ENCODE measurements around the gene ITPR2.

ITPR2 gene

GRCh38 chr12:26378711-26379110, 454.3 kb downstream of the ITPR2 start:
- Histone ChIP-seq H3K36me3 (ENCODE audit: insufficient read depth, low read length) (peaks cover 7% of the 10 kb centered on the region; the same call in 1 of the 2 replicates), H3K4me1 (ENCODE audit: insufficient read depth, low read length) (no peaks in the 10 kb centered on the region), H3K9ac (ENCODE audit: low read depth, low read length) (no peak overlapping the region), H3K9me3 (ENCODE audit: control insufficient read depth, insufficient read depth, low read length) (no peaks in the 10 kb centered on the region)

- H3K4me1 ChIP-seq (ENCODE audit: insufficient read depth, low read length), result no peaks in the 10 kb centered on the region
- peaks cover 4% of the 10 kb centered on the region; the same call in 1 of the 2 replicates for H3K36me3 ChIP-seq (ENCODE audit: insufficient read depth, low read length)
- no peak overlapping the region for H3K9ac ChIP-seq (ENCODE audit: low read depth, low read length)
- no peaks in the 10 kb centered on the region for H3K9me3 ChIP-seq (ENCODE audit: control insufficient read depth, insufficient read depth, low read length)
Measured at GRCh38 chr12:26374934-26375680, 457.9 kb downstream of the ITPR2 start.

DNA sequence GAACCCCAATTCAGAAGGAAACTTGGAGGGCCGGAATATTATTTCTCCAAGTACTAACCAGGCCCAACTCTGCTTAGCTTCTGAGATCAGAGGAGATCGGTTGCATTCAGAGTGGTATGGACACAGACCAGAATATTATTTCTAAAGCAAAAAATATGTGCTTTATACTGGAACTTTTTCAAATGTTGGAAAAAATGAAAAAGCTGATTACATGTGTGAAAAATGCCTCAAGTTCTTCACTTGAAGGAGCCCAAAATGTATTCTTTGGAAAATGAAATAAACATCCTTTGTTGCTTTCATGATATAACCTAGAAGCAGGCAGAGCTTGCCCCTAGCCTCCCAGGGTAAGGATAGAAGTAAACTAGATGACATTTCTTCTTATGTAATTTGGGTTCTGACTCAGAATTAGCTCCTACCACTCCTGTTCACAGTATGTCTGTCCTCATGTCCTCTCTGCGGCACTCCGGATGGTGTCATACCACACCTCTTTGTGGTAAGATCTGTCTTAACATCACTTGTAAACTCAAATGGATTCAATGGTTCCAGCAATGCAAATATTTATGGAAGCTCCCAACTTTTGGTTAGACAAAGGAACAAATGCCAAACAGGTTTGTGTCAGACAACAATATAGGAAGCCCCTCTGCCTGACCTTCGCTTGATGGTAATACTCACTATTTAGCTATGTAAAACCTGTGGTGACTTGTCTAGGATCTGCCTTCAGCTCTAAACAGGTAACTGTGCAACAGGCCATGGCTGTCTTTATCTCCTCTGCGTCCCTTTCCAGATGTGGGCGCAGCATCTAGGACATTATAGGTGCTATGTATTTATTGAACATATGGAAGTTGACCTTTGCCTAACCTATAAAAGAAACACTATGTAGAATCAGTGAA, 459.1 kb downstream of the ITPR2 start:
- Histone ChIP-seq H3K9ac (ENCODE audit: low read depth, low read length) (no peak overlapping the region), H3K4me1 (ENCODE audit: insufficient read depth, low read length) (no peaks in the 10 kb centered on the region), H3K9me3 (ENCODE audit: control insufficient read depth, insufficient read depth, low read length) (no peaks in the 10 kb centered on the region), H3K36me3 (ENCODE audit: insufficient read depth, low read length) (peaks cover 4% of the 10 kb centered on the region; the same call in 1 of the 2 replicates)

DNA sequence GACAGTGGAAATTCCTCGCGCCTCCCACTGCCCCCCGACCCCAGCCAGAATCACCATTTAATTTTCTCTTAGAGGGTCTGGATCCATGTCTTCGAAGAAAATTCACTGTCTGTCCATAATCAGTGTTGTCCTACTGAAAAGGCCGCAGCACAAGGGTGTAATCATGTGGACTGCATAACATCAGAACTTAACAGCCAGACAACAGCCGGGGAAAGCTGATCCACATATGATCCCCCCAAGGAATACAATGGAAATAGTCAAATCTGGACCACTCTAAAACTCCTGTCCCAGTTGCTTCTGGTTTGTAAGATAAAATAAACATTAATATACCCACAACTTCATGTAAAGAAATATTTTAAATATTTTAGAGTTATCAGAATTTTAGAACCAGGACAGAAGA, 460.1 kb downstream of the ITPR2 start:
- peaks cover 4% of the 10 kb centered on the region; the same call in 1 of the 2 replicates for H3K36me3 ChIP-seq (ENCODE audit: insufficient read depth, low read length)
- no peaks in the 10 kb centered on the region for H3K4me1 ChIP-seq (ENCODE audit: insufficient read depth, low read length)
- no peak overlapping the region for H3K9ac ChIP-seq (ENCODE audit: low read depth, low read length)
- no peaks in the 10 kb centered on the region for H3K9me3 ChIP-seq (ENCODE audit: control insufficient read depth, insufficient read depth, low read length)

DNA sequence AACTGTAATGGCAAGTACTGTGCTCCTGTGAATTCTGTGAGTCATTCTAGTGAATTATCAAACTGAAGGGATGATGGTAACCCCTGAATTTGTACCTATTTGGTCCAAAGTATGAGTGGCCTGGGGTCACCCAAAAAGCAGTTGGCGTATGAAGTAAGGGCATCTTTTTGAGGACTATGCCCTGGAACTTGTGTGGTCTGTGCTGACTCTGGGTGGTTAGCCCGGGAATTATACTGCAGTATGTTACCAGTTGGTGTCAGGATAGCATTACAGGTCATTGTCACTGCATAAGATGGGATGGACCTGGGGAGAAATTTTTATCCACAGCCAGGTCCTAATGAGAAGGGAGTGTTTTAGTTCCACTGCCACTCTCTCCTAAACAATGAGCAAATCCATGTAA, 462.9 kb downstream of the ITPR2 start:
- no peaks in the 10 kb centered on the region for H3K4me1 ChIP-seq (ENCODE audit: insufficient read depth, low read length)
- H3K36me3 ChIP-seq (ENCODE audit: insufficient read depth, low read length), result peaks cover 4% of the 10 kb centered on the region; the same call in 1 of the 2 replicates
- no peak overlapping the region for H3K9ac ChIP-seq (ENCODE audit: low read depth, low read length)
- H3K9me3 ChIP-seq (ENCODE audit: control insufficient read depth, insufficient read depth, low read length), result no peaks in the 10 kb centered on the region

GRCh38 chr12:26369588-26369987, 463.4 kb downstream of the ITPR2 start:
- Histone ChIP-seq H3K9me3 (ENCODE audit: control insufficient read depth, insufficient read depth, low read length) (no peaks in the 10 kb centered on the region), H3K36me3 (ENCODE audit: insufficient read depth, low read length) (peaks cover 4% of the 10 kb centered on the region; the same call in 1 of the 2 replicates), H3K4me1 (ENCODE audit: insufficient read depth, low read length) (no peaks in the 10 kb centered on the region), H3K9ac (ENCODE audit: low read depth, low read length) (no peak overlapping the region)

DNA sequence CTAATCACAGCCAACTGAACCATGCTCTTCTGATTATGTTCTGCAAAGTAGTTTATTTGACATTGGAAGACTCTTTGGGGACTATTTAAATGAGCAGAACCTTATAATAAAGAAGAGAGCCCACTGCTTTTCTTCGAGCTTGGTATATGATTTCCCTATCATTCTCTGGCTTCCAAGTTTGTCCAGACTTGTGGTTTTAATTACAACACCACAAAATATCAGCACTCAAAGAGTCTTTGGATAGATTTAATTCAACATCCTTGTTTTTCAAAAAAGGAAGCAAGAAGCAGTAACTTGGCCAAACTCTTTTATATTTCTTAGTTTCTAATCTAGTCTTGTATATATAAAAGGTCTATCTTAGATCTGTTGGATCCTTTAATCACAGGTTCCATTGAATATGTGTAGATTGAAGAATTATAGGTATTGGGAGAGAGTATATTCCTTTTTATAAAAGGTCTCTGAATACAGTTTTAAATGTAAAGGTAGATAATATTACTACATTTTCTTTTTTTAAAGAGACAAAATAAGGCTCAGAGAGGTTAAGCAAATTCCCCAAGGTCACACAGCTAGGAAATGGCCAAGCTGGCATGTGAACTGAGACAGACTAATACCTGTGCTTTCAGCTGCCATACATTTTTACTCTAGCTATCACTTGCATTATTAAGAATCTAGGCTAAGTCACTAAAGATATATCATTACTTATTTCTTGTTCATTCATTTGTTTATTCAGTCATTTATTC, 464.8 kb downstream of the ITPR2 start:
- no peaks in the 10 kb centered on the region for H3K4me1 ChIP-seq (ENCODE audit: insufficient read depth, low read length)
- H3K36me3 ChIP-seq (ENCODE audit: insufficient read depth, low read length), result no peaks in the 10 kb centered on the region
- no peaks in the 10 kb centered on the region for H3K9me3 ChIP-seq (ENCODE audit: control insufficient read depth, insufficient read depth, low read length)
- H3K9ac ChIP-seq (ENCODE audit: low read depth, low read length), result no peak overlapping the region

- Histone ChIP-seq H3K36me3 (ENCODE audit: insufficient read depth, low read length) (no peaks in the 10 kb centered on the region), H3K9me3 (ENCODE audit: control insufficient read depth, insufficient read depth, low read length) (no peaks in the 10 kb centered on the region), H3K9ac (ENCODE audit: low read depth, low read length) (no peak overlapping the region), H3K4me1 (ENCODE audit: insufficient read depth, low read length) (no peaks in the 10 kb centered on the region)
Measured at GRCh38 chr12:26361964-26362363, 471.0 kb downstream of the ITPR2 start.

- no peaks in the 10 kb centered on the region for H3K36me3 ChIP-seq (ENCODE audit: insufficient read depth, low read length)
- no peaks in the 10 kb centered on the region for H3K9me3 ChIP-seq (ENCODE audit: control insufficient read depth, insufficient read depth, low read length)
- H3K4me1 ChIP-seq (ENCODE audit: insufficient read depth, low read length), result no peaks in the 10 kb centered on the region
- H3K9ac ChIP-seq (ENCODE audit: low read depth, low read length), result no peak overlapping the region
Measured at GRCh38 chr12:26360062-26360461, 472.9 kb downstream of the ITPR2 start.

GRCh38 chr12:26359576-26359975, 473.4 kb downstream of the ITPR2 start:
- H3K36me3 ChIP-seq (ENCODE audit: insufficient read depth, low read length), result no peaks in the 10 kb centered on the region
- H3K4me1 ChIP-seq (ENCODE audit: insufficient read depth, low read length), result no peaks in the 10 kb centered on the region
- no peak overlapping the region for H3K9ac ChIP-seq (ENCODE audit: low read depth, low read length)
- H3K9me3 ChIP-seq (ENCODE audit: control insufficient read depth, insufficient read depth, low read length), result no peaks in the 10 kb centered on the region

- no peaks in the 10 kb centered on the region for H3K4me1 ChIP-seq (ENCODE audit: insufficient read depth, low read length)
- H3K36me3 ChIP-seq (ENCODE audit: insufficient read depth, low read length), result no peaks in the 10 kb centered on the region
- no peak overlapping the region for H3K9ac ChIP-seq (ENCODE audit: low read depth, low read length)
- H3K9me3 ChIP-seq (ENCODE audit: control insufficient read depth, insufficient read depth, low read length), result no peaks in the 10 kb centered on the region
Measured at GRCh38 chr12:26358651-26359050, 474.3 kb downstream of the ITPR2 start.

DNA sequence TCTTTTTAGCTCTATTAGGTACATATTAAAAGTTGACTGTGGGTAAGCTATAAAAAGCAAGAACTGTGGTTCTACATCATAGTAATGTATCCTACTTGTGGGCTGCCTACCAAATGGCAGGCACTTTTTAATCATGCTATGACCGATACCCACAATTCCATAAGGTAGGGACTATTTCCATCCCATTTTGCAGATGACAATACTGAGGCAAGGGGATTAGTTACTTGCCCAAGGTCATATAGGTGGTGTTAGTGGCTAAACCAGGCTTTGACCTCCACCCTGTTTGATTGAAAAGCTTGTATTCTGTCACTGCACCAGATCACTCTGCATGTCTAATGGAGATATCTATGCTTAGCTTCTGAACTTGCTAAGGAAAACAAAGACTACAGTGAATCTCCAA, 485.7 kb downstream of the ITPR2 start:
- no peaks in the 10 kb centered on the region for H3K36me3 ChIP-seq (ENCODE audit: insufficient read depth, low read length)
- no peak overlapping the region for H3K9ac ChIP-seq (ENCODE audit: low read depth, low read length)
- no peaks in the 10 kb centered on the region; the same call in 1 of the 2 replicates for H3K9me3 ChIP-seq (ENCODE audit: control insufficient read depth, insufficient read depth, low read length)
- H3K4me1 ChIP-seq (ENCODE audit: insufficient read depth, low read length), result no peaks in the 10 kb centered on the region

- no peaks in the 10 kb centered on the region; the same call in 1 of the 2 replicates for H3K9me3 ChIP-seq (ENCODE audit: control insufficient read depth, insufficient read depth, low read length)
- H3K9ac ChIP-seq (ENCODE audit: low read depth, low read length), result no peak overlapping the region
- H3K36me3 ChIP-seq (ENCODE audit: insufficient read depth, low read length), result no peaks in the 10 kb centered on the region
- H3K4me1 ChIP-seq (ENCODE audit: insufficient read depth, low read length), result peaks cover 5% of the 10 kb centered on the region
Measured at GRCh38 chr12:26346736-26347135, 486.3 kb downstream of the ITPR2 start.

DNA sequence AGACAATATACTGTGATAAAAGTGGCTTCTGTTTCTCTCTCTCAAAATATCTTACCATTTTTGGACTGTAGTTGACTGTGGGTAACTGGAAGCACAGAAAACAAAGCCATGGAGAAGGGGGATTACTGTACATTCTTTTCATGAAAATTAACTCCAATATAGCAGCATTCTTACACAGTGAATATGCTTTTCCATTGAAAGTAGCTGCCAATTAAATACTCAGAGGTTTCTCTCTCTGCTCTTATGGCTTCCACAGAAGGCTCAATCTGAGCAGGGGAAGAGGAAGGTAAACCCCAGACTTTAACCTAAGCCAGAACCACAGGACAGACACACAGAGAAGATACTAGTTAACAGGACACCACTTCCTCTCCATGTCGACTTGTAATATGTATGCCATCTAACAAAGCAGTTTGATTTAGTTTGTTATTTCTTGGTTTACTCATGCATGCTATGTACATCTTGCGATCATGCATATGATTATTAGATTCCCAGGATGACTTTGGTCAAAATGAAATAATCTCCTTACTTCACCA, 487.5 kb downstream of the ITPR2 start:
- Histone ChIP-seq H3K9me3 (ENCODE audit: control insufficient read depth, insufficient read depth, low read length) (no peaks in the 10 kb centered on the region; the same call in 1 of the 2 replicates), H3K9ac (ENCODE audit: low read depth, low read length) (no peak overlapping the region), H3K4me1 (ENCODE audit: insufficient read depth, low read length) (peaks cover 14% of the 10 kb centered on the region)

More for the DNA sequence above, 487.5 kb downstream of the ITPR2 start:
- no peaks in the 10 kb centered on the region for H3K36me3 ChIP-seq (ENCODE audit: insufficient read depth, low read length)
